H1 (cell line): ENCODE data around the gene PASK. TPM values are rescaled to one million over a fixed set of nuclear protein-coding genes. Genes with fewer than 3 reads are reported as not detected.

ENCODE experiments used
- ATF2 ChIP-seq: IDR thresholded peaks from 2 replicates; pipeline ENCODE4 v1.6.1; 2012; ENCODE audit warnings: low read length, inconsistent platforms
- BACH1 ChIP-seq: IDR thresholded peaks from 2 replicates; pipeline ENCODE4 v1.6.1; 2012; ENCODE audit warnings: low read length, improper control_type of control experiment
- BCL11A ChIP-seq, 2 experiments: IDR thresholded peaks; one replicate each; pipeline ENCODE4 v1.6.1; 2011; ENCODE audit warnings: low read depth in 2 of 2, low read length in 2 of 2, mild to moderate bottlenecking in 2 of 2
- CBX8 ChIP-seq: fragments of 300-800, 300-1000 bp; sonication (generic); IDR thresholded peaks from 2 replicates; pipeline ENCODE4 v1.7.1; 2016; ENCODE audit warnings: low read depth, low read length, borderline replicate concordance
- CREB1 ChIP-seq: IDR thresholded peaks from 2 replicates; pipeline ENCODE4 v1.6.1; 2012; ENCODE audit warnings: inconsistent platforms
- E2F6 ChIP-seq: IDR thresholded peaks from 2 replicates; pipeline ENCODE4 v1.6.1; 2012; ENCODE audit warnings: inconsistent platforms
- EZH2 ChIP-seq: fragments of 200-600 bp; sonication (generic); IDR thresholded peaks from 2 replicates; pipeline ENCODE4 v1.7.1; 2012; ENCODE audit warnings: low read depth, mild to moderate bottlenecking, moderate library complexity, low read length, inconsistent platforms; ENCODE audit not compliant: severe bottlenecking
- FOSL1 ChIP-seq: IDR thresholded peaks from 2 replicates; pipeline ENCODE4 v1.6.1; 2011; ENCODE audit warnings: mild to moderate bottlenecking, low read depth, low read length, moderate library complexity; ENCODE audit not compliant: insufficient read depth
- GABPA ChIP-seq: IDR thresholded peaks from 2 replicates; pipeline ENCODE4 v1.6.1; 2011; ENCODE audit warnings: mild to moderate bottlenecking, low read length, moderate library complexity, borderline replicate concordance; ENCODE audit not compliant: insufficient read depth
- GTF2F1 ChIP-seq: IDR thresholded peaks from 2 replicates; pipeline ENCODE4 v1.6.1; 2012; ENCODE audit warnings: low read depth, low read length, improper control_type of control experiment, borderline replicate concordance
- HDAC2 ChIP-seq, 2 experiments: fragments of 300-600 bp in 1 of 2; sonication (generic) in 1 of 2; IDR thresholded peaks; 2 replicates each; pipeline ENCODE4 v1.6.1; 2011 to 2012; ENCODE audit warnings: low read depth in 2 of 2, low read length in 2 of 2, mild to moderate bottlenecking in 2 of 2, moderate library complexity in 2 of 2, borderline replicate concordance in 1 of 2, inconsistent platforms in 1 of 2
- JUN ChIP-seq: IDR thresholded peaks from 2 replicates; pipeline ENCODE4 v1.6.1; 2011; ENCODE audit warnings: low read depth, mild to moderate bottlenecking, improper control_type of control experiment, low read length
- KDM1A ChIP-seq: fragments of 200-600, 300-600 bp; sonication (generic); IDR thresholded peaks from 2 replicates; pipeline ENCODE4 v1.7.1; 2016; ENCODE audit warnings: mild to moderate bottlenecking, low read length, borderline replicate concordance
- KDM5A ChIP-seq: fragments of 200-600 bp; IDR thresholded peaks from 2 replicates; pipeline ENCODE4 v1.7.1; 2012; ENCODE audit warnings: mild to moderate bottlenecking, low read length, inconsistent platforms, mixed read lengths
- PHF8 ChIP-seq: fragments of 200-600 bp; sonication (generic); conservative IDR thresholded peaks from 2 replicates; pipeline ENCODE4 v1.7.1; 2012; ENCODE audit warnings: low read depth, mild to moderate bottlenecking, inconsistent platforms, low read length, moderate library complexity
- POLR2A ChIP-seq, 2 experiments: IDR thresholded peaks; 1 replicate in 1 of 2; 2 replicates in 1 of 2; pipeline ENCODE4 v1.6.1; 2011; ENCODE audit warnings: low read depth in 2 of 2, low read length in 2 of 2, mild to moderate bottlenecking in 2 of 2; ENCODE audit errors: control extremely low read depth in 1 of 2
- RXRA ChIP-seq: IDR thresholded peaks from 2 replicates; pipeline ENCODE4 v1.6.1; 2011; ENCODE audit warnings: low read depth, mild to moderate bottlenecking, low read length, moderate library complexity; ENCODE audit not compliant: insufficient read depth
- SAP30 ChIP-seq: fragments of 300-600 bp; sonication (generic); IDR thresholded peaks from 2 replicates; pipeline ENCODE4 v1.7.1; 2012; ENCODE audit warnings: low read length, moderate library complexity, mild to moderate bottlenecking, inconsistent platforms; ENCODE audit not compliant: insufficient read depth, insufficient replicate concordance
- SIX5 ChIP-seq: IDR thresholded peaks from 2 replicates; pipeline ENCODE4 v1.6.1; 2011; ENCODE audit warnings: mild to moderate bottlenecking, low read depth, low read length
- SP1 ChIP-seq: IDR thresholded peaks from 2 replicates; pipeline ENCODE4 v1.6.1; 2011; ENCODE audit warnings: low read depth, low read length
- SP4 ChIP-seq: IDR thresholded peaks from 2 replicates; pipeline ENCODE4 v1.6.1; 2012; ENCODE audit warnings: low read length, inconsistent platforms
- SRF ChIP-seq: IDR thresholded peaks from 2 replicates; pipeline ENCODE4 v1.6.1; 2011; ENCODE audit warnings: mild to moderate bottlenecking, low read depth, low read length, moderate library complexity
- TAF1 ChIP-seq: IDR thresholded peaks from 2 replicates; pipeline ENCODE4 v1.6.1; 2011; ENCODE audit warnings: mild to moderate bottlenecking, low read depth, low read length
- polyA plus RNA-seq, 7 experiments: library from polyadenylated mRNA; depleted of rRNA in 3 of 7; stranded (reverse) in 5 of 7; unstranded in 2 of 7; fragments of >200 nt in 5 of 7; fragments of 200-250 nt in 2 of 7; gene quantifications; 1 replicate in 5 of 7; 2 replicates in 1 of 7; 4 replicates in 1 of 7; pipeline versions ENCODE4 v1.2.1 to v1.2.3, GENCODE V29; 2011 to 2013; ENCODE audit warnings: missing spikeins in 2 of 7, mixed read lengths in 2 of 7
- total RNA-seq: library from RNA; stranded (reverse); fragmentation: NEBNext Ultra II Directional; extraction: Animal tissue kit (Norgen Biotek cat#: 25700); gene quantifications from 2 replicates; pipeline ENCODE4 v1.2.1, GENCODE V29; 2021

The PASK gene
- total and polyA plus RNA-seq, 2 of the 8 experiments (the other 6 are each of a cell fraction or from before 2014, with no cell fraction given) = 20.5 to 66.1 TPM

GRCh38 chr2:241149925-241150659 is 820 bp upstream of the PASK start, which contains the start of gene PPP1R7 (continued):
- no peak for TF ChIP-seq ATF2
- no peak for TF ChIP-seq GTF2F1
- TF ChIP-seq SP1 = peak; percentile 66; the same call in 1 of the 2 replicates
- peak; percentile 98 for TF ChIP-seq KDM1A
- TF ChIP-seq KDM5A = peak; percentile 98
- peak in 1 of 2 experiments; percentile 63; a peak in 2 of 4 replicates for TF ChIP-seq HDAC2 (IDR thresholded peaks at IDR 0.05; ENCODE audit: borderline replicate concordance in 1 of 2, low read depth in 2 of 2, low read length in 2 of 2)
- TF ChIP-seq SAP30 = peak; percentile 20
- peak; percentile 87 for TF ChIP-seq SIX5
- no peak for TF ChIP-seq SP4
- no peak for TF ChIP-seq GABPA
- no peak for TF ChIP-seq BCL11A (IDR thresholded peaks at IDR 0.05; ENCODE audit: low read depth in 2 of 2, low read length in 2 of 2)
- TF ChIP-seq EZH2 = no peak
- peak; percentile 89 for TF ChIP-seq CREB1
- peak; percentile 77 for TF ChIP-seq PHF8
- TF ChIP-seq BACH1 = no peak
- TF ChIP-seq FOSL1 = no peak
- no peak for TF ChIP-seq RXRA
- no peak for TF ChIP-seq CBX8
- no peak for TF ChIP-seq JUN
- TF ChIP-seq POLR2A (IDR thresholded peaks at IDR 0.05; ENCODE audit: control extremely low read depth in 1 of 2, low read depth in 2 of 2, low read length in 2 of 2) = no peak; a peak in 1 of 3 replicates
- TF ChIP-seq TAF1 = peak; percentile 84
- no peak for TF ChIP-seq E2F6
- peak; percentile 63 for TF ChIP-seq SRF
